ENCODE measurements around the gene GEMIN5.
A peak's percentile ranks its signal among the peaks of the same experiment; 100 is the strongest.

GEMIN5 gene

GRCh38 chr5:154885439-154885838, 52.6 kb downstream of the GEMIN5 start:
- no peak for DNase-seq (ENCODE audit: low read depth)

DNA sequence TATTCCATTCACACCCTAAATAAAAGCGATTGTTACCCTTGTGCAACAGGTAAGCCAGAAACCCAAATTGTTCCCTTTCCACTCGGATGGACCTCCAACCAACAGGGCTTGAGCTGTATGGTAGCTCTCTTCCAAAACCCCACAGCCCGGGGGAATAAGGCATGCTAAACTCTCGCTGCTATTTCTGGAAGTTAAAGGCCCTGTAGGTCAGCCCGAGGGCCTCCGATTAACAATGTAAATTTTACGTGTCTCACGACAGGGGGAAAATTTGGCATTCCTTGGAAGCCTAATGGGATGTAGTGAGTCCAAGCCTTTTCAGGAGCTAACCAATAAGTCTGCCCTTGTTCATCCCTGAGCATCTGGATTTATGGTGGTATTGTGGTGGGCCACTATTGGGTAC, 53.6 kb downstream of the GEMIN5 start:
- no peak for DNase-seq (ENCODE audit: low read depth)

DNA sequence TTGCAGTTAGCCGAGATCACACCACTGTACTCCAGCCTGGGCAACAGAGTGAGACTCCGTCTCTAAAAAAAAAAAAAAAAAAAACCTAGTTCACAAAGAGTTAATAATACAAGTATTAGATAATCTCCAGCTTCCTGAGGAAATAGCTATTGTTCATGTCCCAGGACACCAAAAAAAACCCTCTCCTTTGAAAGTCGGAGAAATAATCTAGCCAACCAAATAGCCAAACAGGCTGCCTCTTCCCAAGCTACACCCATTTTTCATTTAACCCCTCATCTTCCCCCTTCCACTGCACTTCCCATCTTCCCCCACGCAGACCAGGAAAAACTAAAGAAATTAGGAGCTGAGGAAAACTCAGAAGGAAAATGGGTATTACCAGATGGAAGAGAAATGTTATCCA, 56.0 kb downstream of the GEMIN5 start:
- no peak for DNase-seq (ENCODE audit: low read depth)

- no peak for DNase-seq (ENCODE audit: low read depth)
Measured at GRCh38 chr5:154878642-154879335, 59.2 kb downstream of the GEMIN5 start.

GRCh38 chr5:154873791-154874331, 64.2 kb downstream of the GEMIN5 start:
- no peak for DNase-seq (ENCODE audit: low read depth)

DNA sequence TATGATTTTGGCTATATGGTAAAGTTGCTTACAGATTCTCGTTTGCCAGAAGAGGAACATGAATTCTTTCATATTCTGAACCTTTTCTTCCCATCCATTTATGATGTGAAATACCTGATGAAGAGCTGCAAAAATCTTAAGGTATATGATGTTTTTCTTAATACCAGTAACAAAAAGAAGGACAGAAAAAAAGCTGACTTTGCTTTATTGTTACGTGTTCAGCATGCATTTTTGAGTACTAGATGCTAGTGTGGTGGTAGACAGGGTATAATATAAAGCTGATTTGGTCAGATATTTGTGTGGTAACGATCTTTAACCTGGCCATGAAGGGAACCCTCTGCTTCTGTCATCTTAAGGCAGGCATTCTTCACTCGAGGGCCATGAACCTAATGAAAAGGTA, 66.3 kb downstream of the GEMIN5 start:
- DNase-seq (ENCODE audit: low read depth) = no peak

DNA sequence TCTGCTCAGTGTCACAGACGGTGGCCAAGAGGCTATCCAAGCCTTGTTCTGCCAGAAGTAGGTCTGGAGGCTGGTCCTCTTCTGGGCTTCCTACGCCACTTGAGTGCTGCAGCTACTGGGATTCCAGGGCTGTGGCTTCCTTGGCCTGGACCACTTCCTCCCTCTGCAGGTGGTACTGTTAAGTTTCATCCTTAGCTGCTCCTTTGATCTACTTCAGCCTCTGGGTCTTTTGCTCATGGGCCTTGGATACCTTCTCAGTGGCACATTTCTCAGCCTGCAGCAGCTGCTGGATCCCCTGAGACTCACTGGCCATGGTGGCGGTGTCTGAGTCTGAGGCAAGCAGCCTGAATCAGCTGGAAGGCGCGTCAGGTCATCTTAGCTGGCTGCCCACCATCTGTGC, 69.3 kb downstream of the GEMIN5 start:
- DNase-seq (ENCODE audit: low read depth) = no peak

DNA sequence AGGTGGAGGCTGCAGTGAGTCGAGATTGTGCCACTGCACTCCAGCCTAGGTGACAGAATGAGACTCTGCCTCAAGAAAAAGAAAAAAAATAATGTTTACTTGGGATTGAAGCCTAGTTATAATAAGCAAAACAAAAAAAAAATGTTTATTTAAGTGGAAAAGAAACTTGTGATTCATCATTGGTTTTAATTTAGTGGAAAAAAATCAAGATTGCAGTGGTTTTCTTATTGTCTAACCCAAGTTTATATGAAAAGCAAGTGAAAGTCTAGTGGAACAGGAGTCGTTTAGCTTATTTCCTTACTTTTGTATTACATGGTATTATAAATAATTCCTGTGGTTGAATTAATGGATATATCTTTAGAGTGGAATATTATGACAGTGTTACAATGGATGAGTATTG, 71.2 kb downstream of the GEMIN5 start:
- DNase-seq (ENCODE audit: low read depth) = no peak

DNA sequence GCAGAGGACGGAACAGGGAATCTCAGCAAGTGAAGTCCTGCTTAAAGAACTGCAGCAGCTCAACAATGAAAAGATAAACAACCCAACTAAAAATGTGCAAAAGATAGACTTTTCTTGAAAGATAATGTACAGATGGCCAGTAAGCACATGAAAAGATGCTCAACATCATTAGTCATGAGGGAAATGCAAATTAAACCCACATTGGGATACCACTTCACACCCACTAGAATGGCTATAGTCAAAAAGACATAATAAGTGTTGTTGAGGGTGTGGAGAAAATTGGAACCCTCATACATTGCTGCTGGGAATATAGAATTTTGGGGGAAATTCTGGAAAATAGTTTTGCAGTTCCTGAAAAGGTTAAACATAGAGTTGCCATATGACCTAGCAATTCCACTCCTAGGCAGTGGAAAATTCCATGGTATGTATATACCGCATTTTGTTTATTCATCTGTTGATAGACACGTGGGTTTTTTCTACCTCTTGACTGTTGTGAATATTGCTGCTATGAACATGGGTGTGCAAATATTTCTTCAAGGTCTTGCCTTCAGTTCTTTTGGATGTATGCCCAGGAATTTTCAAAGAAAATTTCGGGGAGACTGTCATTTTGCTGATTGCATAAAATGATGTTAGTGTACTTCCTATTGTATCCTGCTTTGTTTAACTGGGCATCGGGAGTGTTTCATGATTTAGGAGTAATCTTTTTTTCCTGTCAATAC, 72.4 kb downstream of the GEMIN5 start:
- DNase-seq (ENCODE audit: low read depth) = no peak

GRCh38 chr5:154863291-154864080, 74.5 kb downstream of the GEMIN5 start:
- no peak for DNase-seq (ENCODE audit: low read depth)

DNA sequence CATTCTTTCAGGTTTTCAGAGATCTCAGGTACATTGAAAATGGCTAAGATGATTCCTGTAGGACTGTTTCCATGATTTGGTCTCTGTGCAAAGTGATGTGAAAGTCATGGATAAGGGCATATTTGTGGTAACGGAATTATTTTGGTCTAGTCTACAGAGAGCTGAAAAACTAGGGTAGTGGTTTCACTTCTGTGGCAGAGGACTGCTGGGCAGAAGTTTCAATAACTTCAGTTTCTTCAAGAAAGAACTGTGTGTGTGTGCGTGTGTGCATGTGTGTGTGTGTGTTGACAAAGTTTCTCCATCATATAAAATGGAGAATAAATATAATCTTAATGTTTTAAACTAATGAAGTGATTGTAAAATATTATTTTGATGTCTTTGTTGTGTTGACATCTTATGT, 75.2 kb downstream of the GEMIN5 start:
- no peak for DNase-seq (ENCODE audit: low read depth)

DNA sequence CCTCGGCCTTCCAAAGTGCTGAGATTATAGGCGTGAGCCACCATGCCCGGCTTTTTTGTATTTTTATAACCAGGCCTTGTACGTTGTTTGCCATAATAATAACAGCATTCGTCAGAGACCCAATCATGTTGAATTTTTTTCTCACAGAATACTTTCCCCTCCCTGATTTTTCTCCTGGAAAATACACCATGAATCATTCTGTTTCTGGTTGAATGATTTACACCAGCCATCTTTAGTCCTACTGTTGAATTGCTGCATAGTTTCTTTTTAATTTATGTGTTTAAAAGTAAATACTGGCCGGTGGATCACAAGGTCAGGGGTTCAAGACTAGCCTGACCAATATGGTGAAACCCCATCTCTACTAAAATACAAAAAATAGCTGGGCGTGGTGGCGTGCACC, 76.1 kb downstream of the GEMIN5 start:
- DNase-seq (ENCODE audit: low read depth) = no peak

GRCh38 chr5:154860765-154861164, 77.2 kb downstream of the GEMIN5 start:
- no peak for DNase-seq (ENCODE audit: low read depth)

DNA sequence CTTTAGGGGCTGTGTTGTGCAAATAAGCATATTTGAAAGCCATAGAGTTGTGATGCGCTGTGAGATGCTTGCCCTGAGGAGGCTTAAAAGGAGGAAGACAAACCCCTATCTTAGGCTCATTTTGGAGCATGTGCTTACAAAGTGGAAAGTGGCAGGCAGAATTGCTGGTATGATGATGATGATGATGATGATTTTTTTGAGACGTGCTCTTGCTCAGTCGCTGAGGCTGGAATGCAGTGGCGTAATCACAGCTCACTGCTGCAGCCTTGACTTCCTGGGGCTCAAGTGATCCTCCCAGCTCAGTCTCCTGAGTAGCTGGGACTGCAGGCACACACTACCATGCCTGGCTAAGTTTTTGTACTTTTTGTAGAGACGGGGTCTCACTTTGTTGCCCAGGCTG, 77.9 kb downstream of the GEMIN5 start:
- no peak for DNase-seq (ENCODE audit: low read depth)

- DNase-seq (ENCODE audit: low read depth) = no peak
Measured at GRCh38 chr5:154858972-154859871, 78.8 kb downstream of the GEMIN5 start.

- peak; percentile 97 for DNase-seq (ENCODE audit: low read depth)
Measured at GRCh38 chr5:154858297-154858971, 79.6 kb downstream of the GEMIN5 start, which contains the start of gene CNOT8. Gene CNOT8 (plus strand): TSS chr5:154858627. CDS start chr5:154863279, 4,652 bp downstream.

GRCh38 chr5:154857530-154858296, 80.3 kb downstream of the GEMIN5 start:
- DNase-seq (ENCODE audit: low read depth) = peak; percentile 97

- no peak for DNase-seq (ENCODE audit: low read depth)
Measured at GRCh38 chr5:154851351-154851750, 86.7 kb downstream of the GEMIN5 start.

DNA sequence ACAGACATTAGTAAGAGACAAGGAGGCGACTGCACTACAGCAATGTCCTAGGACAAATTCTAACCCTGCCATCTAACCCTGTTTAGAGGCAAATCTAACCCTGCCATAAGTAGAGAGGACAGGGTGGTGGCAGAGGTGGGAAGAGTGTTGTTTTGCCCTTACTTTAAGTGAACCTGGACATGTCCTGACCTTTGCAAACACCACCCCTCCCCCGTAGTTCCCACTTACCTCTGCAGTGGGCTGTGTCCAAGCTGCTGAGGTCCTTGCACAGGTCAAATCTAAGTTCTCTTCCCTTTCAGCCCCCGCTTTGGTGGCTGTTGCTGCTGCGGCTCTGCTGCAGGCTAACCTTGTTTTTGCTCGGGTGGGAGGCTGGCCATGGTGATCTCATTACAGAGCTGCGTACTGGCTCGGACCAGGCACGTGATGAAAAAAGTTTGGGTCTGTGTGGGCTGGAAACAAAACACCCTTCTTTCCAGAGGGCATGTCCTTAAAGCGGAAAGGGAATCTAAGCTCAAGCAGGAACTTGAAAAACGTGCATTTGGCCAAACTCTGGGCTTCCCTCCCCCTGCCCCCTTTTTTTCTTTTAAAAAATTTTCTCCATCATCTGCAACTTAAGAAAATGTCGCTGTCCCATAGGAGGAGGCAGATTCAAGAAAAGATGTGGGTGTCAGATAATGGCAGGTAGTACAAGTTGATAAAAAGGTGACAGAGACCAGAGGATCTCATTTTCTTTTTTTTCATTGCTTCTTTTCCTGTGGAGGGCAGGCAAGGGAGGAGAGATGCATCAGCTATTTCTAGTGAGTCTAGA, 87.6 kb downstream of the GEMIN5 start, which contains the start of gene FAXDC2:
FAXDC2 (minus strand) TSS at position 349 of the 808 bp plus-strand sequence. CDS start 12,425 bp downstream, outside the sequence.
- DNase-seq (ENCODE audit: low read depth) = peak; percentile 74

All from fibroblast of the conjunctiva (primary cell).